Bronchial epithelial cell (primary cell): ENCODE data around the gene CTDSPL. TPM values are rescaled to one million over a fixed set of nuclear protein-coding genes. Genes with fewer than 3 reads are reported as not detected.

Experiments
- DNase-seq: peaks from one replicate; pipeline ENCODE4 v3.0.0-alpha.2; 2010; ENCODE audit warnings: low read depth
- FAIRE-seq: peaks from 2 replicates; lab custom pipeline; 2011; peaks lifted over from hg19 to GRCh38; lab: Jason Lieb, UNC
- H3K27me3 ChIP-seq: 2 replicates; pipeline ENCODE4 v1.5.1; 2011; ENCODE audit warnings: low read length; ENCODE audit not compliant: control insufficient read depth, insufficient read depth
- H3K36me3 ChIP-seq: 2 replicates; pipeline ENCODE4 v1.5.1; 2011; ENCODE audit warnings: low read length; ENCODE audit not compliant: control insufficient read depth, insufficient read depth
- H3K4me3 ChIP-seq: 2 replicates; pipeline ENCODE4 v1.5.1; 2011; ENCODE audit warnings: mild to moderate bottlenecking, low read depth, low read length, control low read depth
- CTCF ChIP-seq: IDR thresholded peaks from 2 replicates; pipeline ENCODE4 v1.5.1; 2011; ENCODE audit warnings: mild to moderate bottlenecking, moderate library complexity, low read length, control low read depth, inconsistent platforms; ENCODE audit not compliant: insufficient read depth, severe bottlenecking
- total RNA-seq: library from RNA; depleted of rRNA; stranded (reverse); fragments of >200 nt; gene quantifications from 2 replicates; pipeline ENCODE4 v1.2.1, GENCODE V29; 2014

CTDSPL gene
- total RNA-seq, 1 donor from 2014 or later = 80.6 TPM

DNA sequence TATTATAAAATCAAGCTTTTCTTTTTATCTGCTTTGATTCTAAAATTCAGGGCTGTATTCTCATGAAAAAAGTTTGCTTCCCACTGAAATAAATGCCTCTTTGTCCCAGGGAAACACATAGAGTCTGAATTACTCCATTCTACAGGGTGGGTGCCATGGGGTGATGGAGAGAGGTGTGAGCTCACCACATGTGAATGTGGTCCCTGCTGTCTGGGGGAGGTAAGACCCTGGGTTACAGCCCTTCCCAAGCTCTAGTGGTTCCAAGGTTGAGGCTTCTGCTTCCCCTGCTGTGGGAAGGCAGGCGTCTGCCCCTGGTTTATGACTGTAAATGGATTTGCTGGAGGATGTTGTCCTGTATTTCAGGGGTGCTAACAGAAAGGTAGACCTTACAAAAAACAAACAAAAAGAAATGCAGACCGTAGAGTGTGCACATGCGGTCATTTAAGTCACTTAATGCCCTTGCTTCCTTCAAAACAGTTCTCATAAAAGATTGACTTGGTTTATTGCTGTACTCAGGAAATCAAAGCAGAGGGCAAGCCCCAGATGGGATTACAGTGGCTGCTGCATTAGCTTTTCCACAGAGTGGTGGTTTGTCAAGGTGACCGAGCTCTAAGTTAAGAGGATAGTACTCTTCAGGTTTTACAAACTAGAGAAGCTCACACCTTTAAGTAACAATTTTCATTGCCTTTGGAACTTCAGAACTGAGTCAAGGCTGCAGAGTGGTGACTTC is 49.2 kb downstream of the CTDSPL start:
- TF ChIP-seq CTCF = no peak
- no peak for FAIRE-seq
- no peak for DNase-seq

DNA sequence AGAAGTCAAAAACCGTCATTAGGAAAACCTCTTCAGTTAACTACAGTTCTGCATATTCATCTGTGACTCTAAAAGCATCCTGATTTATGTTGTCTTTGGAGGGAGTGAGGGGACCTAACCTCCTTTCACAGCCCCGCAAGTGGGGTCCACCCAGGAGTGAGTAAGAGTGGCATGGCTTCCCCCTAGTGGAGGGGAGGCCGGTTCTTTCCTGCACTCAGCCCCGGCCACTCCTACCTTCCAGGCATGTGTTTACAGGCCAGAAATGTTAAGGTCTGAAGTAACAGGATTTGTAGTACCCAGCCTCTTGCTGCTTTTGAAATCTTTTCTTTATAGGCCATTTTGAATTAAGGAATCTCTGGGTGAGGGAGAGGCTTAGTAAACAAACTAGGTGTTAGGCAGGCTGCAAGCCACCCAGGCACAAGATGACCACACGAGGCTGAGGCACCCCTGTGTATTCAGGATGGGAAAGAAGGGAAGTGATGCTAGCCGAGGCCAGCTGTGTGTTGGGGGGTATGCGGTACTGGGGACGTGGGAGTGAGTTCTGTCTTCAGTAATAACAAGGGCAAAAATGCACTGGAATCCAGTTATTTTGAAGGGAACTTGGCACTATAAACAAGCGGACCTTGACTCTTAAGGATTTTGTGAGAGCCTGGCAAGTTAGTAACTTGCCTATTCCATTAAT is 50.5 kb downstream of the CTDSPL start:
- TF ChIP-seq CTCF = peak; percentile 45
- H3K4me3 ChIP-seq = no peak overlapping the region
- DNase-seq = peak; percentile 54
- peaks cover 4% of the 10 kb centered on the region for H3K36me3 ChIP-seq
- H3K27me3 ChIP-seq = no peaks in the 10 kb centered on the region
- FAIRE-seq = no peak

More for the DNA sequence above, 49.2 kb downstream of the CTDSPL start:
- Histone ChIP-seq H3K27me3 (no peaks in the 10 kb centered on the region), H3K4me3 (no peak overlapping the region), H3K36me3 (peaks cover 4% of the 10 kb centered on the region)

- FAIRE-seq (no peak), DNase-seq (no peak)
- no peak for TF ChIP-seq CTCF
- Histone ChIP-seq H3K27me3 (no peaks in the 10 kb centered on the region), H3K4me3 (no peak overlapping the region), H3K36me3 (peaks cover 4% of the 10 kb centered on the region)
Observed at GRCh38 chr3:37913522-37913921, 51.8 kb downstream of the CTDSPL start.

- TF ChIP-seq CTCF = no peak
- H3K27me3 ChIP-seq = no peaks in the 10 kb centered on the region
- no peak overlapping the region for H3K4me3 ChIP-seq
- FAIRE-seq (no peak), DNase-seq (no peak)
- peaks cover 4% of the 10 kb centered on the region for H3K36me3 ChIP-seq
Observed at GRCh38 chr3:37916685-37917084, 55.0 kb downstream of the CTDSPL start.

GRCh38 chr3:37918627-37919026 is 56.9 kb downstream of the CTDSPL start:
- no peak for TF ChIP-seq CTCF
- Histone ChIP-seq H3K36me3 (peaks cover 1% of the 10 kb centered on the region), H3K27me3 (no peaks in the 10 kb centered on the region), H3K4me3 (no peak overlapping the region)
- FAIRE-seq = no peak
- DNase-seq = no peak
